Suprapubic skin (tissue), 4 donors: ENCODE measurements around the gene PLEKHG4B. TPM values are rescaled to one million over a fixed set of nuclear protein-coding genes. Genes with fewer than 3 reads are reported as not detected.

Experiments
- DNase-seq, 2 donors: peaks; one replicate each; pipeline ENCODE4 v3.0.0-alpha.2; 2019; ENCODE audit warnings: low spot score in 2 of 2
- H3K27ac ChIP-seq: fragments of 200-600 bp; sonication (generic); one replicate; pipeline ENCODE4 v1.5.1; 2019
- H3K27me3 ChIP-seq: fragments of 200-600 bp; sonication (generic); one replicate; pipeline ENCODE4 v1.5.1; 2019
- H3K36me3 ChIP-seq: fragments of 200-600 bp; sonication (generic); one replicate; pipeline ENCODE4 v1.5.1; 2019
- H3K4me1 ChIP-seq: fragments of 200-600 bp; sonication (generic); one replicate; pipeline ENCODE4 v1.5.1; 2019
- H3K4me3 ChIP-seq: fragments of 200-600 bp; sonication (generic); one replicate; pipeline ENCODE4 v1.5.1; 2019; ENCODE audit warnings: mild to moderate bottlenecking
- H3K9me3 ChIP-seq: fragments of 200-600 bp; sonication (generic); one replicate; pipeline ENCODE4 v1.5.1; 2019
- CTCF ChIP-seq, 2 donors: fragments of 200-600 bp in 1 of 2; fragments of 450-650 bp in 1 of 2; sonication (generic) in 1 of 2; IDR thresholded peaks; one replicate each; pipeline ENCODE4 v1.5.1; 2016 to 2019; ENCODE audit warnings: antibody characterized with exemption in 2 of 2, mild to moderate bottlenecking in 1 of 2, moderate library complexity in 1 of 2
- EP300 ChIP-seq: sonication (generic); formaldehyde crosslinking; IDR thresholded peaks from one replicate; pipeline ENCODE4 v1.6.1; 2017; ENCODE audit warnings: antibody characterized with exemption
- POLR2A ChIP-seq, 2 donors: fragments of 450-650 bp; IDR thresholded peaks; one replicate each; pipeline ENCODE4 v1.6.1; 2017; ENCODE audit warnings: antibody characterized with exemption in 2 of 2, mild to moderate bottlenecking in 2 of 2, moderate library complexity in 2 of 2
- POLR2AphosphoS5 ChIP-seq, 3 donors: sonication (generic); formaldehyde crosslinking; IDR thresholded peaks; one replicate each; pipeline ENCODE4 v1.6.1; 2017; ENCODE audit warnings: antibody characterized with exemption in 3 of 3
- WGBS: methylation state at CpG from one replicate; pipeline ENCODE4 v1.1.5; 2018; 5-methylcytosine and 5-hydroxymethylcytosine counted together
- total RNA-seq, 4 donors: library from RNA; depleted of rRNA; stranded (reverse); fragments of >200 nt; gene quantifications; one replicate each; pipeline ENCODE4 v1.1.0, GENCODE V29; 2016

PLEKHG4B gene
- total RNA-seq, 4 donors from 2014 or later = 0.45 to 2.4 (median 1.2) TPM

GRCh38 chr5:184471-184870, 92.5 kb downstream of the PLEKHG4B start:
- WGBS = 64% methylated on average over 7 of the region's 7 CpGs
- peaks cover 9% of the 10 kb centered on the region for H3K4me1 ChIP-seq
- DNase-seq = no peak
- TF ChIP-seq EP300 (no peak), POLR2A (IDR thresholded peaks at IDR 0.05) (no peak), CTCF (IDR thresholded peaks at IDR 0.05) (no peak), POLR2AphosphoS5 (IDR thresholded peaks at IDR 0.05) (no peak)
- no peaks in the 10 kb centered on the region for H3K36me3 ChIP-seq
- H3K27ac ChIP-seq = no peak overlapping the region
- H3K27me3 ChIP-seq = peaks cover 6% of the 10 kb centered on the region
- H3K4me3 ChIP-seq = no peak overlapping the region
- no peaks in the 10 kb centered on the region for H3K9me3 ChIP-seq

- Histone ChIP-seq H3K27ac (no peak overlapping the region), H3K27me3 (peaks cover 6% of the 10 kb centered on the region), H3K4me3 (no peak overlapping the region), H3K9me3 (no peaks in the 10 kb centered on the region), H3K36me3 (no peaks in the 10 kb centered on the region), H3K4me1 (peaks cover 9% of the 10 kb centered on the region)
- DNase-seq = no peak
- 79% methylated on average over 15 of the region's 21 CpGs for WGBS
- TF ChIP-seq POLR2AphosphoS5 (IDR thresholded peaks at IDR 0.05) (no peak), POLR2A (IDR thresholded peaks at IDR 0.05) (no peak), EP300 (no peak), CTCF (IDR thresholded peaks at IDR 0.05) (no peak)
These were observed 93.4 kb downstream of the PLEKHG4B start for GRCh38 chr5:185095-186070.

GRCh38 chr5:186091-187041, 94.4 kb downstream of the PLEKHG4B start:
- no peak overlapping the region for H3K27ac ChIP-seq
- H3K4me3 ChIP-seq = no peak overlapping the region
- H3K9me3 ChIP-seq = no peaks in the 10 kb centered on the region
- 86% methylated on average over 15 of the region's 28 CpGs for WGBS
- H3K27me3 ChIP-seq = peaks cover 12% of the 10 kb centered on the region
- TF ChIP-seq POLR2A (IDR thresholded peaks at IDR 0.05) (no peak), CTCF (IDR thresholded peaks at IDR 0.05) (no peak), EP300 (no peak), POLR2AphosphoS5 (IDR thresholded peaks at IDR 0.05) (no peak)
- peaks cover 16% of the 10 kb centered on the region for H3K4me1 ChIP-seq
- H3K36me3 ChIP-seq = no peaks in the 10 kb centered on the region
- DNase-seq = no peak

- 96% methylated on average over 8 of the region's 13 CpGs for WGBS
- Histone ChIP-seq H3K27me3 (peaks cover 14% of the 10 kb centered on the region), H3K9me3 (no peaks in the 10 kb centered on the region), H3K27ac (no peak overlapping the region), H3K36me3 (no peaks in the 10 kb centered on the region), H3K4me3 (no peak overlapping the region), H3K4me1 (peaks cover 21% of the 10 kb centered on the region)
- DNase-seq = no peak
- TF ChIP-seq CTCF (IDR thresholded peaks at IDR 0.05) (no peak), POLR2A (IDR thresholded peaks at IDR 0.05) (no peak), EP300 (no peak), POLR2AphosphoS5 (IDR thresholded peaks at IDR 0.05) (no peak)
These were observed 95.1 kb downstream of the PLEKHG4B start for GRCh38 chr5:187042-187431.
